ENCODE results near the gene SPATA33. TPM values are rescaled to one million over a fixed set of nuclear protein-coding genes. Genes with fewer than 3 reads are reported as not detected.

The SPATA33 gene
- total RNA-seq, 1 experiment from 2014 or later = 23.5 TPM

DNA sequence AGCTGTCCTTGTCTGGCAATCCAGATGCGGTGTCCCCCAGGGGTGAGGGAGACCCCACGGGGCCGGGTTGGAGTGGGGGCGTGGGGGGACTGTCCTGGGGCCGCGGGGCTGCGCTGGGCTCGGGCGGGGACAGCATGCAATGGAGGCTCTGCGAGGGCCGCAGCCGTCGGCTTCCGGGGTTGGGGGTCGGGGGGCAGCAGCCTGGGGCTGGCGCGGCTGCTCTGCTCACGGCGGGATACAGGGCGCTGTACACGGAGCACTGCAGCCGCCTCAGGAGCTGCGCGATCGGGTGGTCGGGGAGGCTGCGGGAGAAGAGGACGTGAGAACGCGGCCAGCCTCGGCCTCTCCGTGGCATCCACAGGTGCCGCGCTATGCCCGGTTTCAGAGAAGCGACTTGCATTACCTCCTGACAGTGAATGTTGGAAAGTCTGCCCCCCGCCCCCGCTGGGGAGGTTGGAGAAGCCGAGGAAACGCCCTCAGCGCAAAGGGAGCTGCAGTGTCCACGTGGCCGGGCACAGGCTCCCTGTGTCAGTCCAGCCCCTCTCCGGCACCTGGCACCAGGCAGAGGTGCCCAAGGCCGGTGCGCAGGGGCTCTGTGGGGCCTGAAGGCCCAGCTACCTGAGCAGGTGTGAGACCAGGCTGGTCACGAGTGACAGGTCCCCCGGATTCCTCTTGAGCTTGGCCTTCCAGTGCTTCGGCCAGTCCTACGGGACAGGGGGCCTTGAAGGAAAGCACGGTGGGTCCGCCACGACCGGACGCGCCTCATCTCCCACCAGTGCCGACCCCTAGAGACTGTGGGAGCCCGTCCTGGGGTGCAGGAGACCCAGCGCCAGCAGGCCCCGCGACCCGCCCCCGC, 53.3 kb downstream of the SPATA33 start:
- H3K36me3 Mint-ChIP-seq (ENCODE audit: insufficient read depth, unreplicated experiment) = peaks cover 66% of the 10 kb centered on the region
- no peak overlapping the region for H3K27ac Mint-ChIP-seq (ENCODE audit: unreplicated experiment)
- DNase-seq = no peak
- CTCF ChIA-PET = interaction anchor here (0.6 to 1.3 kb wide), 2 partner anchors 16 to 152 kb away, joined by 3 read pairs; no protein-coding TSS in a partner anchor
- intact Hi-C loops (cut with micrococcal nuclease; ENCODE audit: unreplicated experiment) = no loop called here
- H3K4me3 Mint-ChIP-seq (ENCODE audit: low read depth, unreplicated experiment) = no peak overlapping the region
- no peaks in the 10 kb centered on the region for H3K9me3 Mint-ChIP-seq (ENCODE audit: low read depth, unreplicated experiment)
- no TSS peak for BruUV-seq (replicated peaks)
- TF ChIP-seq, protein P1, sequence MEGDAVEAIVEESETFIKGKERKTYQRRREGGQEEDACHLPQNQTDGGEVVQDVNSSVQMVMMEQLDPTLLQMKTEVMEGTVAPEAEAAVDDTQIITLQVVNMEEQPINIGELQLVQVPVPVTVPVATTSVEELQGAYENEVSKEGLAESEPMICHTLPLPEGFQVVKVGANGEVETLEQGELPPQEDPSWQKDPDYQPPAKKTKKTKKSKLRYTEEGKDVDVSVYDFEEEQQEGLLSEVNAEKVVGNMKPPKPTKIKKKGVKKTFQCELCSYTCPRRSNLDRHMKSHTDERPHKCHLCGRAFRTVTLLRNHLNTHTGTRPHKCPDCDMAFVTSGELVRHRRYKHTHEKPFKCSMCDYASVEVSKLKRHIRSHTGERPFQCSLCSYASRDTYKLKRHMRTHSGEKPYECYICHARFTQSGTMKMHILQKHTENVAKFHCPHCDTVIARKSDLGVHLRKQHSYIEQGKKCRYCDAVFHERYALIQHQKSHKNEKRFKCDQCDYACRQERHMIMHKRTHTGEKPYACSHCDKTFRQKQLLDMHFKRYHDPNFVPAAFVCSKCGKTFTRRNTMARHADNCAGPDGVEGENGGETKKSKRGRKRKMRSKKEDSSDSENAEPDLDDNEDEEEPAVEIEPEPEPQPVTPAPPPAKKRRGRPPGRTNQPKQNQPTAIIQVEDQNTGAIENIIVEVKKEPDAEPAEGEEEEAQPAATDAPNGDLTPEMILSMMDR (IDR thresholded peaks at IDR 0.05; ENCODE audit: unreplicated experiment) = no peak
- H3K4me1 Mint-ChIP-seq (ENCODE audit: low read depth, unreplicated experiment) = no peaks in the 10 kb centered on the region
- H3K27me3 Mint-ChIP-seq (ENCODE audit: unreplicated experiment) = no peaks in the 10 kb centered on the region

DNA sequence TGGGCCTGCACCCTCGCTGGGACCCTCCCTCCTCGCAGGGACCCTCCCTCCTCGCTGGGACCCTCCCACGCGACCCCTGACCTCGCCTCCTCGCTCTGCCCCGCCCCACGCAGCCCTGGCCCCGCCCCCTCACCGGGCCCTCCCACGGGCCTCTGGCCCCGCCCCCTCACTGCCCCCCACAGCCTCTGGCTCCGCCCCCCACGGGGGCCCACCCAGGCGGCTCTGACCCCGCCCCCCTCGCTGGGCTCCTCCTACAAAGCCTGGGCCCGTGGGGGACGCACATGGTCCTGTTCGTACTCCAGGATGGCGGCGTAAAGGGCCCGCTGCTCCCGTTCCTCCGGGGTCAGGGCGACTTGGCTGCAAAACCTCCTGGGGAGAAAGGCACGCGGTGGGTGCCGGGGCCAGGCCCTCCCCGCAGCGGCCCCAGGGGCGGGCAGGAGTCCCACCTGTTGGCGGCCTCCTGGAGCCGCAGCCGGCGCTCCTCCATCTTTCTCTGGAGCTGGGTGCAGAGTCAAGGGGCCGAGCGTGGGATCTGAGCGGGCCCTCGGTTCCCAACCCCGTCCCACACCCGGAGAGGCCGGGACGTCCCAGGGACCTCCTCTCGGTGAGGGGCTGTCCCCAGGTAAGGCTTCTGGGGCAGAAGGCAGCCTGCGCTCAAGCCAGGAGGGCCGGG, 54.1 kb downstream of the SPATA33 start:
- BruUV-seq (replicated peaks) = TSS peak; percentile 49
- H3K4me3 Mint-ChIP-seq (ENCODE audit: low read depth, unreplicated experiment) = peak overlapping the region; percentile 76
- TF ChIP-seq, protein P1 (IDR thresholded peaks at IDR 0.05; ENCODE audit: unreplicated experiment) = no peak
- no peaks in the 10 kb centered on the region for H3K27me3 Mint-ChIP-seq (ENCODE audit: unreplicated experiment)
- no peaks in the 10 kb centered on the region for H3K9me3 Mint-ChIP-seq (ENCODE audit: low read depth, unreplicated experiment)
- H3K36me3 Mint-ChIP-seq (ENCODE audit: insufficient read depth, unreplicated experiment) = peaks cover 69% of the 10 kb centered on the region
- CTCF ChIA-PET = interaction anchor here (0.5 to 0.6 kb wide), 2 partner anchors 90 to 152 kb away, joined by 3 to 4 read pairs; no protein-coding TSS in a partner anchor
- intact Hi-C loops (cut with micrococcal nuclease; ENCODE audit: unreplicated experiment) = no loop called here
- peak; percentile 75 for DNase-seq
- no peaks in the 10 kb centered on the region for H3K4me1 Mint-ChIP-seq (ENCODE audit: low read depth, unreplicated experiment)
- peak overlapping the region; percentile 54 for H3K27ac Mint-ChIP-seq (ENCODE audit: unreplicated experiment)

DNA sequence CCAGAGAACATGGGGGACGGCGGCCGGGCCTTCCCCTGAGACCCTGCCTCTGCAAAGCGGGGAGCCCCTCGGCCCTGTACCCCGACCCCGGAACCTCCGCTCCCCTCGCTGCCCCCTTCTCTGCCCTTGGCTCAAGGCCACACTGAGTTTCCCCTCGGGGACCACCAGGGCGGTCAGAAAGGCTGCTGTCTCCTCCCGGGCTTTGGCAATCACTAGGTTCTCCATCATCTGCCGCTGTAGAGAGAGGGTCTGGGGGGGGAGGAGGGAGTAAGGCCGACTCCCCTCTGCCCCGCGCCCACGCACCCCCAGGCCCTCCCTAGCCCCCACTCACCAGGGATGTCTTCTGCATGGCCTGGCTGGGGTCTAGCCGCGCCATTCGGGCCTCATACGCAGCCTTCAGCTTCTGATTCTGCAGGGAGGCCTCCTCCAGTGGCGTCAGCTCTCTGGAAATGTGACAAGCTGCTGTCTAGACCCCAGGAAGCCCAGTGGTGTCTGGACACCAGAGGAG, 54.7 kb downstream of the SPATA33 start:
- peaks cover 3% of the 10 kb centered on the region for H3K4me1 Mint-ChIP-seq (ENCODE audit: low read depth, unreplicated experiment)
- DNase-seq = no peak
- CTCF ChIA-PET = interaction anchor here (0.5 kb wide), 1 partner anchor 89 kb away, joined by 4 read pairs; no protein-coding TSS in a partner anchor
- BruUV-seq (replicated peaks) = no TSS peak
- no peaks in the 10 kb centered on the region for H3K27me3 Mint-ChIP-seq (ENCODE audit: unreplicated experiment)
- intact Hi-C loops (cut with micrococcal nuclease; ENCODE audit: unreplicated experiment) = no loop called here
- peak overlapping the region; percentile 76 for H3K4me3 Mint-ChIP-seq (ENCODE audit: low read depth, unreplicated experiment)
- peaks cover 75% of the 10 kb centered on the region for H3K36me3 Mint-ChIP-seq (ENCODE audit: insufficient read depth, unreplicated experiment)
- H3K27ac Mint-ChIP-seq (ENCODE audit: unreplicated experiment) = peak overlapping the region; percentile 54
- no peaks in the 10 kb centered on the region for H3K9me3 Mint-ChIP-seq (ENCODE audit: low read depth, unreplicated experiment)
- TF ChIP-seq, protein P1 (IDR thresholded peaks at IDR 0.05; ENCODE audit: unreplicated experiment) = no peak

DNA sequence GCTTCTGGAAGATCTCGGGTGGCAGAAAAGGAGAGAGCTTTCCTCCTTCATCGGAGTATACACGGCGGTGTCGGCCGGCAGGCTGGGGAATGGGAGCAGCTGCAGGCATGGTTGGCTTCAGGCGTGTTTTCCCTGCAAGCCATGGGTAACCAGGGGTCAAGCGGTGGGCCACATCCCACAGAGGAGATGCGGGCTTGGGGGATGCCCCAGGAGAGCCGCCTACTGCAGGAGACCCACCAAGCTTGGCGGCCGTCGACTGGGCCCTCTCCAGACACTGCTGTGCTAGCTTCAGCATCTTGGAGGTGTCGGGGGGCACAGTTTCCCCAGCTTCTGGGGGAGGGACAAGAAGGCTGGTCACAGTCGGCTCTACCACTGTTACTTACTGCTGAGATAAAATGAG, 58.9 kb downstream of the SPATA33 start:
- peaks cover 31% of the 10 kb centered on the region for H3K4me1 Mint-ChIP-seq (ENCODE audit: low read depth, unreplicated experiment)
- intact Hi-C loops (cut with micrococcal nuclease; ENCODE audit: unreplicated experiment) = no loop called here
- no peak overlapping the region for H3K27ac Mint-ChIP-seq (ENCODE audit: unreplicated experiment)
- H3K36me3 Mint-ChIP-seq (ENCODE audit: insufficient read depth, unreplicated experiment) = peaks cover 90% of the 10 kb centered on the region
- no peaks in the 10 kb centered on the region for H3K9me3 Mint-ChIP-seq (ENCODE audit: low read depth, unreplicated experiment)
- H3K27me3 Mint-ChIP-seq (ENCODE audit: unreplicated experiment) = no peaks in the 10 kb centered on the region
- CTCF ChIA-PET = interaction anchor here (1.4 kb wide), 1 partner anchor 10 kb away, joined by 3 read pairs; no protein-coding TSS in a partner anchor
- no peak overlapping the region for H3K4me3 Mint-ChIP-seq (ENCODE audit: low read depth, unreplicated experiment)
- BruUV-seq (replicated peaks) = no TSS peak
- TF ChIP-seq, protein P1 (IDR thresholded peaks at IDR 0.05; ENCODE audit: unreplicated experiment) = no peak
- DNase-seq = no peak
